Mesenteric fat pad (tissue), 1 donor: ENCODE data around the gene LAMB2. TPM values are rescaled to one million over a fixed set of nuclear protein-coding genes. Genes with fewer than 3 reads are reported as not detected.
A peak's percentile ranks its signal among the peaks of the same experiment; 100 is the strongest.

ENCODE experiments used
- DNase-seq: peaks from one replicate; pipeline ENCODE4 v3.0.0-alpha.2; 2020; ENCODE audit warnings: low spot score
- long read RNA-seq: library from polyadenylated mRNA; unstranded; transcript quantifications from one replicate; pipeline ENCODE4 v2.0.0, GENCODE V29; 2020
- total RNA-seq: library from RNA; stranded (reverse); fragmentation: NEBNext Ultra II Directional; extraction: Animal tissue kit (Norgen Biotek cat#: 25700); gene quantifications from one replicate; pipeline ENCODE4 v1.2.1, GENCODE V29; 2021
- donor health status: DM: yes; HTN: yes; CAD: no.

Gene LAMB2
- total RNA-seq = 310 TPM
- long read RNA-seq, transcript LAMB2-217 (5 exons, 1,021 nt) = major isoform, 9 of 243 reads
- long read RNA-seq, partial matches to known transcripts = 200 of 243 reads
- long read RNA-seq, other reads (novel, unspliced or antisense) = 33 of 243 reads

- DNase-seq = no peak
Measured at GRCh38 chr3:49132437-49133225, at the start of gene LAMB2. TSS of gene LAMB2 (minus strand) at chr3:49133050. CDS start at chr3:49132867, 183 bp downstream.

GRCh38 chr3:49181351-49181750, 48.5 kb upstream of the LAMB2 start:
- DNase-seq = no peak

- no peak for DNase-seq
Measured at GRCh38 chr3:49180116-49180515, 47.3 kb upstream of the LAMB2 start.

- DNase-seq = no peak
Measured at GRCh38 chr3:49177073-49177472, 44.2 kb upstream of the LAMB2 start.

GRCh38 chr3:49175530-49175929, 42.7 kb upstream of the LAMB2 start:
- no peak for DNase-seq

- DNase-seq = no peak
Measured at GRCh38 chr3:49174397-49174985, 41.6 kb upstream of the LAMB2 start.

GRCh38 chr3:49173792-49174170, 40.9 kb upstream of the LAMB2 start:
- DNase-seq = no peak

- no peak for DNase-seq
Measured at GRCh38 chr3:49173116-49173791, 40.4 kb upstream of the LAMB2 start.

GRCh38 chr3:49172551-49173041, 39.7 kb upstream of the LAMB2 start:
- DNase-seq = no peak

- DNase-seq = no peak
Measured at GRCh38 chr3:49171775-49172500, 39.1 kb upstream of the LAMB2 start.

GRCh38 chr3:49171119-49171774, 38.4 kb upstream of the LAMB2 start, which contains the start of gene KLHDC8B:
TSS of gene KLHDC8B (plus strand) at chr3:49171598. CDS start at chr3:49172770, 1,172 bp downstream.
- peak; percentile 95 for DNase-seq

- no peak for DNase-seq
Measured at GRCh38 chr3:49170744-49171118, 37.9 kb upstream of the LAMB2 start.

- DNase-seq = no peak
Measured at GRCh38 chr3:49166752-49167556, 34.1 kb upstream of the LAMB2 start.

- DNase-seq = peak; percentile 95
Measured at GRCh38 chr3:49165771-49166751, 33.2 kb upstream of the LAMB2 start, which contains the start of gene CCDC71. TSS of gene CCDC71 (minus strand) at chr3:49166331. CDS start at chr3:49164208, 2,123 bp downstream.

- DNase-seq = no peak
Measured at GRCh38 chr3:49164983-49165720, 32.3 kb upstream of the LAMB2 start.

- DNase-seq = no peak
Measured at GRCh38 chr3:49163609-49164008, 30.8 kb upstream of the LAMB2 start.

GRCh38 chr3:49162751-49163419, 30.0 kb upstream of the LAMB2 start:
- DNase-seq = no peak
